SK-N-SH (cell line): Measurements from ENCODE around the gene KCNC4.

ENCODE experiments used
- EP300 ChIP-seq, 2 experiments: IDR thresholded peaks; 2 replicates each; pipeline versions ENCODE4 v1.4.0 to v1.6.1; 2012; ENCODE audit warnings: borderline replicate concordance in 1 of 2, low read depth in 1 of 2, low read length in 1 of 2
- EZH2phosphoT487 ChIP-seq: fragments of 200-600 bp; sonication (generic); IDR thresholded peaks from 2 replicates; pipeline ENCODE4 v1.6.1; 2017; ENCODE audit warnings: low read depth, mixed run types, mild to moderate bottlenecking, antibody characterized with exemption, moderate library complexity, borderline replicate concordance
- MEF2A ChIP-seq: IDR thresholded peaks from 2 replicates; pipeline ENCODE4 v1.4.0; 2012; ENCODE audit warnings: low read depth, borderline replicate concordance
- RAD21 ChIP-seq: IDR thresholded peaks from 2 replicates; pipeline ENCODE4 v1.6.1; 2012; ENCODE audit warnings: mild to moderate bottlenecking, low read length
- SIN3A ChIP-seq: IDR thresholded peaks from 2 replicates; pipeline ENCODE4 v1.6.1; 2012; ENCODE audit warnings: low read depth, mild to moderate bottlenecking, low read length, moderate library complexity, borderline replicate concordance
- TF ChIP-seq, protein P1 (sequence below): fragments of 200-600 bp; sonication (generic); IDR thresholded peaks from 2 replicates; pipeline ENCODE4 v1.6.1; 2017; ENCODE audit warnings: antibody characterized with exemption, mild to moderate bottlenecking, moderate library complexity
- TF ChIP-seq, protein P2 (sequence below): IDR thresholded peaks from 2 replicates; pipeline ENCODE4 v1.4.0; 2012; ENCODE audit warnings: low read depth
- TF ChIP-seq, protein P3 (sequence below): IDR thresholded peaks from 2 replicates; pipeline ENCODE4 v1.6.1; 2012; ENCODE audit warnings: mild to moderate bottlenecking, low read depth, low read length, moderate library complexity

DNA sequence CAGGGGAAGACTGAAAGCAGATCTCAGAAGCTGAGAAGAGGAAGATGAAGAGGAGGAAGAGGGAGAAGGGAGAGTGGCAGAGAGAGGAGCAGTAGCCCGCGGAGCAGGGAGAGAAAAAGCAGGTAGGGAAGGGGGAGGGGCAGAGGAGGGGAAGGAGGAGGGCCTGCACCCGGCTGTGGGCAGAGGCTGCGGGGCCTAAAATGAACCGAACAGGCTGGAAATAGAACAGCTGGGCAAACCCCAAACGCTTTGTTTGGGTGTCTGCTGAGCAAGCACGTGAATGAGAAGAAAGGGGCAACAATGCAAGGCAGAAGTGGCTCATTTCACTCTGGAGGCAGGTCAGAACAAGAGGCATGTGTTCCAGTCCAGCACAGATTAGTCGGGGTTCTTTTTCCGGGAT lies 33.5 kb downstream of the KCNC4 start:
- TF ChIP-seq SIN3A: no peak
- TF ChIP-seq, protein P1, sequence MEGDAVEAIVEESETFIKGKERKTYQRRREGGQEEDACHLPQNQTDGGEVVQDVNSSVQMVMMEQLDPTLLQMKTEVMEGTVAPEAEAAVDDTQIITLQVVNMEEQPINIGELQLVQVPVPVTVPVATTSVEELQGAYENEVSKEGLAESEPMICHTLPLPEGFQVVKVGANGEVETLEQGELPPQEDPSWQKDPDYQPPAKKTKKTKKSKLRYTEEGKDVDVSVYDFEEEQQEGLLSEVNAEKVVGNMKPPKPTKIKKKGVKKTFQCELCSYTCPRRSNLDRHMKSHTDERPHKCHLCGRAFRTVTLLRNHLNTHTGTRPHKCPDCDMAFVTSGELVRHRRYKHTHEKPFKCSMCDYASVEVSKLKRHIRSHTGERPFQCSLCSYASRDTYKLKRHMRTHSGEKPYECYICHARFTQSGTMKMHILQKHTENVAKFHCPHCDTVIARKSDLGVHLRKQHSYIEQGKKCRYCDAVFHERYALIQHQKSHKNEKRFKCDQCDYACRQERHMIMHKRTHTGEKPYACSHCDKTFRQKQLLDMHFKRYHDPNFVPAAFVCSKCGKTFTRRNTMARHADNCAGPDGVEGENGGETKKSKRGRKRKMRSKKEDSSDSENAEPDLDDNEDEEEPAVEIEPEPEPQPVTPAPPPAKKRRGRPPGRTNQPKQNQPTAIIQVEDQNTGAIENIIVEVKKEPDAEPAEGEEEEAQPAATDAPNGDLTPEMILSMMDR: no peak
- TF ChIP-seq EZH2phosphoT487: no peak
- no peak for TF ChIP-seq MEF2A
- TF ChIP-seq, protein P2, sequence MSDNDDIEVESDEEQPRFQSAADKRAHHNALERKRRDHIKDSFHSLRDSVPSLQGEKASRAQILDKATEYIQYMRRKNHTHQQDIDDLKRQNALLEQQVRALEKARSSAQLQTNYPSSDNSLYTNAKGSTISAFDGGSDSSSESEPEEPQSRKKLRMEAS: no peak
- TF ChIP-seq EP300 (IDR thresholded peaks at IDR 0.05; ENCODE audit: borderline replicate concordance in 1 of 2, low read depth in 1 of 2, low read length in 1 of 2): no peak
- TF ChIP-seq RAD21: no peak
- TF ChIP-seq, protein P3, sequence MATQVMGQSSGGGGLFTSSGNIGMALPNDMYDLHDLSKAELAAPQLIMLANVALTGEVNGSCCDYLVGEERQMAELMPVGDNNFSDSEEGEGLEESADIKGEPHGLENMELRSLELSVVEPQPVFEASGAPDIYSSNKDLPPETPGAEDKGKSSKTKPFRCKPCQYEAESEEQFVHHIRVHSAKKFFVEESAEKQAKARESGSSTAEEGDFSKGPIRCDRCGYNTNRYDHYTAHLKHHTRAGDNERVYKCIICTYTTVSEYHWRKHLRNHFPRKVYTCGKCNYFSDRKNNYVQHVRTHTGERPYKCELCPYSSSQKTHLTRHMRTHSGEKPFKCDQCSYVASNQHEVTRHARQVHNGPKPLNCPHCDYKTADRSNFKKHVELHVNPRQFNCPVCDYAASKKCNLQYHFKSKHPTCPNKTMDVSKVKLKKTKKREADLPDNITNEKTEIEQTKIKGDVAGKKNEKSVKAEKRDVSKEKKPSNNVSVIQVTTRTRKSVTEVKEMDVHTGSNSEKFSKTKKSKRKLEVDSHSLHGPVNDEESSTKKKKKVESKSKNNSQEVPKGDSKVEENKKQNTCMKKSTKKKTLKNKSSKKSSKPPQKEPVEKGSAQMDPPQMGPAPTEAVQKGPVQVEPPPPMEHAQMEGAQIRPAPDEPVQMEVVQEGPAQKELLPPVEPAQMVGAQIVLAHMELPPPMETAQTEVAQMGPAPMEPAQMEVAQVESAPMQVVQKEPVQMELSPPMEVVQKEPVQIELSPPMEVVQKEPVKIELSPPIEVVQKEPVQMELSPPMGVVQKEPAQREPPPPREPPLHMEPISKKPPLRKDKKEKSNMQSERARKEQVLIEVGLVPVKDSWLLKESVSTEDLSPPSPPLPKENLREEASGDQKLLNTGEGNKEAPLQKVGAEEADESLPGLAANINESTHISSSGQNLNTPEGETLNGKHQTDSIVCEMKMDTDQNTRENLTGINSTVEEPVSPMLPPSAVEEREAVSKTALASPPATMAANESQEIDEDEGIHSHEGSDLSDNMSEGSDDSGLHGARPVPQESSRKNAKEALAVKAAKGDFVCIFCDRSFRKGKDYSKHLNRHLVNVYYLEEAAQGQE: no peak
